Suprapubic skin (tissue), 4 donors: ENCODE results near the gene TTC39C.
A peak's percentile ranks its signal among the peaks of the same experiment; 100 is the strongest.

ENCODE experiments used
- CTCF ChIP-seq, 2 donors: fragments of 200-600 bp in 1 of 2; fragments of 450-650 bp in 1 of 2; sonication (generic) in 1 of 2; IDR thresholded peaks; one replicate each; pipeline ENCODE4 v1.5.1; 2016 to 2019; ENCODE audit warnings: antibody characterized with exemption in 2 of 2, mild to moderate bottlenecking in 1 of 2, moderate library complexity in 1 of 2
- POLR2A ChIP-seq, 2 donors: fragments of 450-650 bp; IDR thresholded peaks; one replicate each; pipeline ENCODE4 v1.6.1; 2017; ENCODE audit warnings: antibody characterized with exemption in 2 of 2, mild to moderate bottlenecking in 2 of 2, moderate library complexity in 2 of 2
- POLR2AphosphoS5 ChIP-seq, 3 donors: sonication (generic); formaldehyde crosslinking; IDR thresholded peaks; one replicate each; pipeline ENCODE4 v1.6.1; 2017; ENCODE audit warnings: antibody characterized with exemption in 3 of 3

- TF ChIP-seq CTCF (IDR thresholded peaks at IDR 0.05), result no peak
- peak in 1 of 3 donors; percentile 2 for TF ChIP-seq POLR2AphosphoS5 (IDR thresholded peaks at IDR 0.05)
- no peak for TF ChIP-seq POLR2A (IDR thresholded peaks at IDR 0.05)
These were observed at the start of gene TTC39C for GRCh38 chr18:24014062-24014985.
